Smooth muscle cell (in vitro differentiated cells): Measurements from ENCODE around the gene GNB5. TPM values are rescaled to one million over a fixed set of nuclear protein-coding genes. Genes with fewer than 3 reads are reported as not detected.

Experiments used
- DNase-seq: peaks from one replicate; lab custom pipeline; 2025; ENCODE audit not compliant: unreplicated experiment; lab: John Stamatoyannopoulos, UW
- H2AFZ ChIP-seq: fragments of 200-600 bp; sonication (generic); 2 replicates; pipeline ENCODE4 v1.6.0; 2016; ENCODE audit warnings: antibody characterized with exemption, low read depth, mild to moderate bottlenecking
- H3F3A ChIP-seq: fragments of 200-600 bp; sonication (generic); 2 replicates; pipeline ENCODE4 v1.6.0; 2017; ENCODE audit warnings: antibody characterized with exemption, low read depth
- H3K27ac ChIP-seq: fragments of 200-600 bp; sonication (generic); 2 replicates; pipeline ENCODE4 v1.5.1; 2016; ENCODE audit warnings: low read depth, mild to moderate bottlenecking
- H3K27me3 ChIP-seq: fragments of 200-600 bp; sonication (generic); 2 replicates; pipeline ENCODE4 v1.6.1; 2016; ENCODE audit warnings: low read depth, mild to moderate bottlenecking
- H3K36me3 ChIP-seq: fragments of 200-600 bp; sonication (generic); 2 replicates; pipeline ENCODE4 v1.5.1; 2016; ENCODE audit warnings: low read depth
- H3K4me1 ChIP-seq: fragments of 200-600 bp; sonication (generic); 2 replicates; pipeline ENCODE4 v1.5.1; 2016; ENCODE audit warnings: low read depth
- H3K4me2 ChIP-seq: fragments of 200-600 bp; sonication (generic); 2 replicates; pipeline ENCODE4 v1.6.0; 2016; ENCODE audit warnings: mild to moderate bottlenecking
- H3K4me3 ChIP-seq: fragments of 200-600 bp; sonication (generic); 2 replicates; pipeline ENCODE4 v1.5.1; 2016; ENCODE audit warnings: mild to moderate bottlenecking
- H3K79me2 ChIP-seq: fragments of 200-600 bp; sonication (generic); 2 replicates; pipeline ENCODE4 v1.6.0; 2016; ENCODE audit warnings: low read depth, mild to moderate bottlenecking
- H3K9ac ChIP-seq: fragments of 200-600 bp; sonication (generic); 2 replicates; pipeline ENCODE4 v1.6.0; 2016; ENCODE audit warnings: low read depth
- H3K9me3 ChIP-seq: fragments of 200-600 bp; sonication (generic); replicated peaks from 2 replicates; pipeline ENCODE4 v1.5.1; 2016; ENCODE audit warnings: low read depth
- H4K20me1 ChIP-seq: fragments of 200-600 bp; sonication (generic); 2 replicates; pipeline ENCODE4 v1.6.0; 2016; ENCODE audit warnings: low read depth
- CTCF ChIP-seq: fragments of 200-600 bp; sonication (generic); IDR thresholded peaks from 2 replicates; pipeline ENCODE4 v1.5.1; 2017; ENCODE audit warnings: borderline replicate concordance, mild to moderate bottlenecking, antibody characterized with exemption; ENCODE audit not compliant: insufficient read depth, poor library complexity, severe bottlenecking
- WGBS: methylation state at CpG from one replicate; pipeline ENCODE4 v1.1.7; 2016; ENCODE audit warnings: low lambda C conversion rate; 5-methylcytosine and 5-hydroxymethylcytosine counted together
- polyA plus RNA-seq: library from polyadenylated mRNA; unstranded; fragments of >200 nt; fragmentation: Nextera tagmentation; extraction: Ambion mirVana; gene quantifications from 2 replicates; pipeline ENCODE4 v1.2.1, GENCODE V29; 2016
- total RNA-seq: library from RNA; depleted of rRNA; stranded (reverse); fragments of >200 nt; gene quantifications from 2 replicates; pipeline ENCODE4 v1.2.3, GENCODE V29; 2014

Gene GNB5
- total and polyA plus RNA-seq, 2 experiments from 2014 or later: 14.0 to 25.1 TPM

GRCh38 chr15:52132066-52132465 lies 59.1 kb downstream of the GNB5 start:
- no peaks in the 10 kb centered on the region for H3F3A ChIP-seq
- no peak for TF ChIP-seq CTCF
- no peaks in the 10 kb centered on the region for H3K9me3 ChIP-seq
- H3K4me3 ChIP-seq: no peak overlapping the region
- no peaks in the 10 kb centered on the region for H3K36me3 ChIP-seq
- no peaks in the 10 kb centered on the region for H3K4me1 ChIP-seq
- H3K9ac ChIP-seq: no peak overlapping the region
- DNase-seq: no peak
- no peak overlapping the region for H3K4me2 ChIP-seq
- H3K79me2 ChIP-seq: no peaks in the 10 kb centered on the region
- no peaks in the 10 kb centered on the region for H4K20me1 ChIP-seq
- H2AFZ ChIP-seq: no peak overlapping the region
- no peaks in the 10 kb centered on the region for H3K27me3 ChIP-seq
- no peak overlapping the region for H3K27ac ChIP-seq

- no peaks in the 10 kb centered on the region for H3K36me3 ChIP-seq
- H3K4me2 ChIP-seq: no peak overlapping the region
- H3F3A ChIP-seq: no peaks in the 10 kb centered on the region
- 98% methylated on average over 3 of the region's 3 CpGs for WGBS
- no peak for DNase-seq
- H2AFZ ChIP-seq: no peak overlapping the region
- H3K27me3 ChIP-seq: no peaks in the 10 kb centered on the region
- no peak overlapping the region for H3K27ac ChIP-seq
- H3K79me2 ChIP-seq: no peaks in the 10 kb centered on the region
- no peaks in the 10 kb centered on the region for H3K9me3 ChIP-seq
- TF ChIP-seq CTCF: no peak
- H3K4me1 ChIP-seq: no peaks in the 10 kb centered on the region
- H4K20me1 ChIP-seq: no peaks in the 10 kb centered on the region
- no peak overlapping the region for H3K9ac ChIP-seq
- H3K4me3 ChIP-seq: no peak overlapping the region
Measured at GRCh38 chr15:52128568-52128967, 62.6 kb downstream of the GNB5 start.

- H3K27me3 ChIP-seq: no peaks in the 10 kb centered on the region
- no peak overlapping the region for H3K27ac ChIP-seq
- no peaks in the 10 kb centered on the region for H3K9me3 ChIP-seq
- no peak for TF ChIP-seq CTCF
- no peak overlapping the region for H2AFZ ChIP-seq
- H4K20me1 ChIP-seq: no peaks in the 10 kb centered on the region
- WGBS: 67% methylated on average over 11 of the region's 11 CpGs
- no peak for DNase-seq
- no peak overlapping the region for H3K4me2 ChIP-seq
- no peak overlapping the region for H3K9ac ChIP-seq
- H3K36me3 ChIP-seq: no peaks in the 10 kb centered on the region
- no peaks in the 10 kb centered on the region for H3K4me1 ChIP-seq
- H3K4me3 ChIP-seq: no peak overlapping the region
- no peaks in the 10 kb centered on the region for H3F3A ChIP-seq
- no peaks in the 10 kb centered on the region for H3K79me2 ChIP-seq
Measured at GRCh38 chr15:52124270-52124880, 66.8 kb downstream of the GNB5 start.

GRCh38 chr15:52121896-52122295 lies 69.3 kb downstream of the GNB5 start:
- Histone ChIP-seq H3K27ac (no peak overlapping the region), H3K9me3 (no peaks in the 10 kb centered on the region), H3F3A (no peaks in the 10 kb centered on the region), H4K20me1 (no peaks in the 10 kb centered on the region), H3K4me3 (no peak overlapping the region), H3K9ac (no peak overlapping the region), H3K36me3 (no peaks in the 10 kb centered on the region), H3K4me1 (no peaks in the 10 kb centered on the region), H3K27me3 (no peaks in the 10 kb centered on the region), H3K79me2 (no peaks in the 10 kb centered on the region), H2AFZ (no peak overlapping the region), H3K4me2 (no peak overlapping the region)
- no peak for DNase-seq
- 84% methylated on average over 2 of the region's 2 CpGs for WGBS
- no peak for TF ChIP-seq CTCF
